GM18868 (cell line): Measurements from ENCODE around the gene FCER2.

Experiments used
- ATAC-seq: cut with Tn5 transposase; IDR thresholded peaks from one replicate; pipeline ENCODE4 v1.9.1; 2021; ENCODE audit warnings: mild to moderate bottlenecking, moderate library complexity; ENCODE audit not compliant: unreplicated experiment

FCER2 gene

DNA sequence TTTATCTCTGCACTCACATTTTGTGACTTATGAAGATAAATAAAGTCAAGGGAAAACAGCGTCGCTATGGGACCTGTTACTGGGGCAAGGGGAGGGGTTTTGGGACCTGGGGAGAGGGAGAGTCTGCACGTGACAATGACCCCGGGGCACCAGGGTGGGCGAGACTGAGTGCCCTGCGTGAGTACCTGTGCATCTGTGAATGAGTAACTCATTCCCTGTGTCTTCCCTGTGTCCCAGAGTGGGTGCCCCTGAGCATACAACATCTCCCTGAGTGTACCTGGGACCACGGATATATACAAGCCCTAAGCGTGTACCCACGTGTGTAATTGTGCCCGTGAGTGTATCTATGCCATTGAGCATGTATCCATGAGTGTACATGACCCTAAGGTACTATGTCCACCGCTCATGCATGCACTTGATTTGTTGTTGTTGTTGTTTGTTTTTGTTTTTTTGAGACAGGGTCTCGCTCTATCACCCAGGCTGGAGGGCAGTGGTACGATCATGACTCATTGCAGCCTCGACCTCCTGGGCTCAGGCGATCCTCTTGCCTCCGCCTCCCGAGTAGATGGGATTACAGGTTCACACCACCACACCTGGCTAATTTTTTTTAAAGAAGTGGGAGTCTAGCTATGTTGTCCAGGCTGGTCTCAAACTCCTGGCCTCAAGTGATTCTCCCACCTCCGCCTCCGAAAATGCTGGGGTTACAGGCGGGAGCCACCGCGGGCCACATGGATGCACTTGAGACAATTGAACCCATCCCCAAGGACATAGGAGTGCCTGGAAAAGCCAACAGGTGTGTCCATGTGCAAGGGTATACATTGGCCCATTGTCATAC lies 21.9 kb downstream of the FCER2 start:
- ATAC-seq = no peak

DNA sequence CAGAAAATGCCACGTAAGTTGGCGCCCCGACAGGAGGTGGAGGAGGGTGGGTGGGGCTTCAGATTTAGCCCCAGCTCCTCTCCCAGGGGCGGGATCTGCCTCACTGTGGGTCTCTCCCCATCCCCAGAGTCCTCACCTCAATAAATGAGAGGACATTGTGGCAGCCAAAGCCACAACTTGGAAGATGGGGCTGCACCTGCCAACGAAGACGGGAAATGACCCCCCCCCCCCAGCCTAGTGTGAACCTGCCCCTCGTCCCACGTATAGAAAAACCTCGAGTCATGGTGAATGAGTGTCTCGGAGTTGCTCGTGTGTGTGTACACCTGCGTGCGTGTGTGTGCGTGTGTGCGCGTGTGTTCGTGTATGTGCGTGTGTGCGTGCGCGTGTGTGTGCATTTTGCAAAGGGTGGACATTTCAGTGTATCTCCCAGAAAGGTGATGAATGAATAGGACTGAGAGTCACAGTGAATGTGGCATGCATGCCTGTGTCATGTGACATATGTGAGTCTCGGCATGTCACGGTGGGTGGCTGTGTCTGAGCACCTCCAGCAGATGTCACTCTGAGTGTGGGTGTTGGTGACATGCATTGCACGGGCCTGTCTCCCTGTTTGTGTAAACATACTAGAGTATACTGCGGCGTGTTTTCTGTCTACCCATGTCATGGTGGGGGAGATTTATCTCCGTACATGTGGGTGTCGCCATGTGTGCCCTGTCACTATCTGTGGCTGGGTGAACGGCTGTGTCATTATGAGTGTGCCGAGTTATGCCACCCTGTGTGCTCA lies 22.8 kb downstream of the FCER2 start:
- ATAC-seq = peak; percentile 38

DNA sequence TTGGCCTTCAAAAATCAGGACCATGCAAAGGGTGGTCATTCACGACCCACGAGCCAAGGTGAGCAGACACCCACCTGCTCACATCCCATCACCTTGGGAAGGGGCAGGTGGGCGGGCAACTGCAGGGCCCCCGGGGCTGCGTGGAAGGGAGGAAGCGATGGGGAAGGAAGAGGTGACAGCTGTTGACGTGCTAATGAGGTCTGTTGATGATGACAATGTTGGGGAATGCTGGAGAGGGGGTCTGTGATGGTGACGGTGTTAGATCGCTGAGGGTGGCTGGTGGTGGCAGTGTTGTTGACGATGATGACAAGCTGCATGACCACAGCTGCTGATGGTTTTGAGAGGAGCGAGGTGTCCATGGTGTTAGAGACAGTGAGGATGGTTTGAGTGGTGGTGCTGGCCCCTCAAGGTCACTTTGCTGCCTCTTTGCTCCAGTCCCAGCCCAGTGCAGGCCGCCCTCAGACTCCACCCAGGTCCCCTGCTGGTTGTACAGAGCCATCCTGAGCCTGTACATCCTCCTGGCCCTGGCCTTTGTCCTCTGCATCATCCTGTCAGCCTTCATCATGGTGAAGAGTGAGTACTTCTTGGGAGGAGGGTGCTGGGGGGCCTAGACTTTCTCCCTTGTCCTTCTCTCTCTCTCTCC lies 24.1 kb downstream of the FCER2 start:
- no peak for ATAC-seq

DNA sequence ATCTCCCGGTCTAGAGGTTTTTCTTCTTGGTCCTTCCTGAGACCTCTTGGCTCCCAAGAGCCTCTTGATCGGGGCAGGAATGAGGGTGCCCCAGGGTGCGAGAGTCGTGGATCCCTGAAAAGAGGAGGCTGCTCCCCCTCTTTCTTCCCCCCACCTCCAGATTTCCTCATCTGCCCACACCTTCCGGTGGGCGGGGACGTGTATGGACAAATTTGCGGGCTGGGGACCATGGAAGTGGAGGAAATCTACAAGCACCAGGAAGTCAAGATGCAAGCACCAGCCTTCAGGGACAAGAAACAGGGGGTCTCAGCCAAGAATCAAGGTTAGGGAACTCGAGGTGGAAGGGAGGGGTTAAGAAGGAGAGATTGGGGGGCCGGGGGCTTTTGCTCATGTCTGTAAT lies 25.1 kb downstream of the FCER2 start, which contains the start of gene MCEMP1:
Gene MCEMP1 (plus strand): TSS at position 237 of the 400 bp plus-strand sequence. CDS start 31 bp downstream, at position 268.
- no peak for ATAC-seq

DNA sequence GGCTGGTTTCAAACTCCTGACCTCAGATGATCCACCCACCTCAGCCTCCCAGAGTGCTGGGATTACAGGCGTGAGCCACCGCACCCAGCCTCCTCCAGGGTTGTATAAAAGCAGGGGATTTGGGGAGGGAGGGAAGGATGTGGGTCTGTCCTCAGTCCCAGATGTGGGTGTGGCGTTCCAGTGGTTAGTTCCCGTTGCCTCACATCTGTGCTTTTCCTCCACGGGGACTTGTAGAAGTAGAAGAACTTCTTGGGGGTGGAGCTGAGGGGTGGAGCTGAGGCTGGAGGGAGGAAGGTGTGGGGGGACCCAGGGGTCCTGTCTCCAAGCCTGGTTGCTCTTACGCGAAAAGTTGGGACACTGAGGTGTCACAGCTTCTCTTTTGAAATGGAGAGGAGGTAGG lies 25.6 kb downstream of the FCER2 start:
- ATAC-seq = no peak

DNA sequence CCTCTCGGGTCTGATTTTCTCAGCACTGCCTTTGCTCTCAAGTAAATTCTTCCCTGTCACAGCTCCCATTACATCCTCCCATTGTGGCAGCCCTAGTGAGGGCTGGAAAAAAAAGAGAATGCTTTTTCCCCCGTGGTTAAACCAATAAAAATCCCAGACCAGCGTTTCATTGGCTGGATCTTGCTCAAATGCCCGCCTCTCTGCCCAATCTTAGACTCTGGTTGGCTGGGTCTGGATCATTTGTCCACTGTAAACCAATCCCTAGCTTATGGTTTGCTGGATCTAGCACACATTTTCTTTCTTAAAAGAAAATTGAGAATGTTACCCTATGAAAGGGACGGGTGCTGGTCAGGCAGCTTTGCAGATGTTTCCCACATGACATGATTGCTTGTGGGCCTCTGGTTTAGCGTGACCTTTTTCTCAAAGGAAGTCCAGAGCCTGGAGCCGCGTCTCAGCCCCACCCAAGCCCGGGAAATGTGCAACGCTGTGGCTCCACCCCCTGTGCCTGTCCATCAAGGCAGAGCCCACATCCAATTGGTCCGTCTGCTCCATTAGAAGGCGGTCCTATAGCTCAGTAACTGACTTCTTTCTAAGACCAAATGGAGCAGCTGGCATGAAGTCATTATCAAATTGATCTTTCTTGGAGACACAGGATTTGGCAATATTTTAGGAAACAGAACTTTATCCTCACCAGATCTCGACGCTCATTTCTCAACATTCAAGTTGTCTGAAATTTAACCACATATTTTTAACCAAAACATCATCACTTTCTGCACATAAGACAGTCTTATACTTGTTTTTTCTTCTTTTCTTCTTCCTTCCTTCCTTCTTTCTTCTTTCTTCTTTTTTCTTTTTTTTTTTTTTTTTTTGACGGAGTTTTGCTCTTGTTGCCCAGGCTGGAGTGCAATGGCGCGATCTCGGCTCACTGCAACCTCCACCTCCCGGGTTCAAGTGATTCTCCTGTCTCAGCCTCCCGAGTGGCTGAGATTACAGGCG lies 27.6 kb downstream of the FCER2 start:
- ATAC-seq = no peak

DNA sequence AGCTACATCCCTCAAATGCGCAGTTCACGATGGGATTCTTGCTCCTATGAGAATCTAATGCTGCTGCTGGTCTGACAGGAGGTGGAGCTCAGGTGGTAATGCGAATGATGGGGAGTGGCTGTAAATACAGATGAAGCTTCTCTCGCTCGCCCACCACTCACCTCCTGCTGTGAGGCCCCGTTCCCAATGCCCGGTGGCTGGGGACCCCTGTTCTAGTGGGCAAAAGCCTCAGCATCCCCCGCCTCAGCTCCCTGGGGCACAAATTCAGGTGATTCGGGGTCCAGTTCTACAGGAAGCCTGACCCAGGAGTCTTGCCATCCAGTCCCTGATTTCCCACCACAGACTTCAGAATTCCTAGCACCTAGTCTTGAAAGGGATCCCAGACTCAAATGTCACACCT lies 29.4 kb downstream of the FCER2 start:
- ATAC-seq = no peak

DNA sequence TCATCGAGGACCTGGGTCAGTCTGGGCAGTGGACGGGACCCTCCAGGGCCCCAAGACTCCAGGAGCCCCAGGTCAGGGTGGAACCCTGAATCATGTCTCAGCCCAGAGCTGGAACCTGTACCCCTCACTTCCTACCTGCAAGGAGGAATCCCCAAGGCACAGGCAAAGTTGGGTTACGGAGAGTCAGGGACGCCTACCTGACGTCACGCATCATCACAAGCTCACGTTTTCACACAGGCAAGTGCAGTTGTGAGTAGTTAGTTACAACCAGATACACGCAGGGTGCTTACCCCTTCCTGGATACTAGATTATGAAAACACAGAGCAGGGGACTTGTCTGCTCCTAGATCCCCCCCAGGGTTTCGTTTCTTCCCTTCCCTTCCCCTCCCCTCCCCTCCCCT lies 31.1 kb downstream of the FCER2 start:
- ATAC-seq = no peak

DNA sequence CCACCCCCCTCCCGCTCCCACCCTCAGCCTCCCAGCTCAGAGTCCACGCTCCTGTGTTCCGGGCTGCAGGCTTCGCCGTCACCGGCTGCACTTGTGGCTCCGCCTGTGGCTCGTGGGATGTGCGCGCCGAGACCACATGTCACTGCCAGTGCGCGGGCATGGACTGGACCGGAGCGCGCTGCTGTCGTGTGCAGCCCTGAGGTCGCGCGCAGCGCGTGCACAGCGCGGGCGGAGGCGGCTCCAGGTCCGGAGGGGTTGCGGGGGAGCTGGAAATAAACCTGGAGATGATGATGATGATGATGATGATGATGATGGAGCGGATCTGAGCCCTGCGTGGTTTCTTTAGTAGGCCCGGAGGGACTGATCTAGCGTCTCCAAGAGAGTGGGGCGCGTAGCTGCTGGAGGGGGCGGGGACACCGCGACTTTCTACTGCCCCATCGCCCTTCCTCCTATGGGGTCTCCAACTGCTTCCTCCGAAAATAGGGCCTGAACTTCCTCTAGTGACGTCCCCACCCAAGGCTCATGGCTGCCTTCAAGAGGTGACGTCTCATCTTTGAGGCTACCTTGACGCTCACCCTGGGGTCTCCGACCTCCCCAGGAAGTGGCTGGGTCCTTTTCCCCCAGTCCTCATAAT lies 31.7 kb downstream of the FCER2 start:
- no peak for ATAC-seq

DNA sequence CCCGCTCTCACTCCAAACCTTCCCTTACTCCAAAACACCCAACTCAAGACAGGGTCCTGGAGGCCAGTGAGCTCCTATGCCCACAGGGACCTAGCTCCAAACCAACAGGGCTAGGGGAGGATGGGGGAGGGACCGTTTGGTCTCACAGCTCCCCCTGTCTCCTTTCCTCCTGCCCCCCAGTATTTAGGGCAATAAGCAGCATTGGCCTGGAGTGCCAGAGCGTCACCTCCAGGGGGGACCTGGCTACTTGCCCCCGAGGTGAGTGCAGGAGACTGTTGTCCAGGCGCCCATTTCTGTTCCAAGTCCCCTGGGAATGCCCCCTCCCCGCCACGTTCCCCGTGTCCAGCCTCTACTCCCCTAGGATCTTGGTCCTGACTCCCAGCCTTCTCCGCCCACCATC lies 32.3 kb downstream of the FCER2 start:
- ATAC-seq = no peak

DNA sequence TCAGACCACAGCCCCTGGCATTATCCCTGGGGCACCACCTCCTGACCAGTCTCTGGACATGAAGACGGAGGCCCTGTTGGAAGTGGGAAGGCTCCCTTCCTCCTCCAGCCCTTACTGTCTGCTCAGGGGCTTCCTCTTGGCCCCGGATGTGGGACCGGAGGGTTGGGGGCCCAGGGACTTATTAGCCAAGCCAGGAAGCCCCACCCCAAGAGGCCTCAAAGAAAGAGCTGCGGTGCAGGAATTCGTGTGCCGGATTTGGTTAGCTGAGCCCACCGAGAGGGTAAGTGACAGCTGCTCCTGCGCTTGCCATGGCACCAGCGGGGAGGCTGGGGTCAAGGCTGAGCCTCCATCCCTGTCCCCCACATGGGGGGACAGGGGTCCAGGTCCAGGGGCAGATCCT lies 33.1 kb downstream of the FCER2 start, which contains the start of gene RETN:
Gene RETN (plus strand): TSS at position 208 of the 400 bp plus-strand sequence. CDS start 278 bp downstream, outside the sequence.
- no peak for ATAC-seq

DNA sequence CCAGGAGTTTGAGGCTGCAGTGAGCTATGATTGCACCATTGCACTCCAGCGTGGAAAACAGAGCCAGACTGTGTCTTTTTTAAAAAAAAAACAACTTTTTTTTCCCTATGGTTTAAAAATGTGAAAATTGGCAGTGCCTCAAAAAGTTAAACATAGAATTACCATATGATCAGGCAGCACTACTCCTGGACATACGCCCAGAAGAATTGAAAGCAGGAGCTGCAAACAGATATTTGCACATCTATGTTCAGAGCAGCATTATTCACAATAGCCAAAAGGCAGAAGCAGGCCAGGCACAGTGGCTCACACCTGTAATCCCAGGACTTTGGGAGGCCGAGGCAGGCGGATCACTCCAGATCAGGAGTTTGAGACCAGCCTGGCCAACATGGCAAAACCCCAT lies 36.9 kb downstream of the FCER2 start:
- no peak for ATAC-seq

DNA sequence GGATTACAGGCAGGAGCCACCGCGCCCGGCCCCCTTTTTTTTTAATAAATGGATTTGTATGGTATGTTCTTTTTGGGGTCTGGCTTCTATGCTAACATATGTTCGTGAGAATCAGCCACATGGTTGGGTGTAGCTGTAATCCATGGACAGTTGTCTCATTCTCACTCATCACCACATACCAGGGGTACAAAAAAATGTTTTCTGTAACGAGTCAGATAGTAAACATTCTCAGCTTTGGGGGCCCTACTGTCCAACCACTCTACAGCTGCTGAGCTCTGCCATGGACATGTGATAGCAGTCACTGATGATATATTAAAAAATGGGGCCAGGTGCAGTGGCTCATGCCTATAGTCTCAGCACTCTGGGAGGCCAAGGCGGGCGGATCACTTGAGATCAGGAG lies 38.2 kb downstream of the FCER2 start:
- no peak for ATAC-seq

DNA sequence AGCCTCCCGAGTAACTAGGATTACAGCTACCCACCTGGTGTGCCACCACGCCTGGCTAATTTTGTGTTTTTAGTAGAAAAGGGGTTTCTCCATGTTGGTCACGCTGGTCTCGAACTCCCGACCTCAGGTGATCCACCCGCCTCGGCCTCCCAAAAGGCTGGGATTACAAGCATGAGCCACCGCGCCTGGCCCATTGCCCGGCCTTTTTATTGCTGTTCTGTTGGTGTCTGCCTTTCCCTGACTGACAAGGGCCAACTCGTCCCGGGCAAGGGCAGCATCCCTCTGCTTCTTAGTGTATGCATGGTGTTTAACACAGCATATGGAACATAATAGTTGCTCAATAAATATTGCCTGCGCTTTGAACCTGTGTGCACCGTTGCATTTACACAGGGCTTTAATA lies 39.3 kb downstream of the FCER2 start:
- ATAC-seq = no peak

DNA sequence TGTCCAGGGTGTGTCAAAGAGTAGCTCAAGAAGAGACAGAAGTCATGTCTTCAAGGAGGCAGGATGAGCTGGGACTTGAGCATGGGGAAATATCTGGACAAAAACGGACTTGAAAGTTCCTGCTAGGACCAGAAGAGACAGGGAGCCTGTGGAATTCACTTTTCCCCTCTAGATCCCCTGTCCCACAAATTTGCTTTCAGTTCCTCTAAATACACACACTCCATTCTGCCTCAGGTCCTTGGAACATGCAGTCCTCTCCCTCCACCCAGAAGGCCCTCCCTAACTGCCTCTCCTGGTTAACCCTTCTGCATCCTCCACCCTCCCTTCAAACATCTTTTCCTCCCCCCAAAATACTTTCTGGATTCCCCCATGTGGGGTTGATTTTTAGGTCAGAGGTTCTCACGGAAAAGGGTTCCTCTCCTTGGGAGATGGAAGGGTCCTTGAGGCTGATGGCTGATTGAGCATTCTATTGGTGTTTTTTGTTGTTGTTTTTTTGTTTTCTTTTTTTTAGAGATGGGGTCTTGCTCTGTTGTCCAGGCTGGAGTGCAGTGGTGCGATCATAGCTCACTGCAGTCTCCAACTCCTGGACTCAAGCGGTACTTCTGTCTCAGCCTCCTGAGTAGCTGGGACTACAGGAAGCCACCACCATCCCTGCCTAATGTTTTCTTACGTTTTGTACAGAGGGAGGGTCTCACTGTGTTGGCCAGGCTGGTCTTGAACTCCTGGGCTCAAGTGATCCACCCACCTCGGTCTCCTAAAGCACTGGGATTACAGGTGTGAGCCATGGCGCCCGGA lies 40.0 kb downstream of the FCER2 start:
- no peak for ATAC-seq

DNA sequence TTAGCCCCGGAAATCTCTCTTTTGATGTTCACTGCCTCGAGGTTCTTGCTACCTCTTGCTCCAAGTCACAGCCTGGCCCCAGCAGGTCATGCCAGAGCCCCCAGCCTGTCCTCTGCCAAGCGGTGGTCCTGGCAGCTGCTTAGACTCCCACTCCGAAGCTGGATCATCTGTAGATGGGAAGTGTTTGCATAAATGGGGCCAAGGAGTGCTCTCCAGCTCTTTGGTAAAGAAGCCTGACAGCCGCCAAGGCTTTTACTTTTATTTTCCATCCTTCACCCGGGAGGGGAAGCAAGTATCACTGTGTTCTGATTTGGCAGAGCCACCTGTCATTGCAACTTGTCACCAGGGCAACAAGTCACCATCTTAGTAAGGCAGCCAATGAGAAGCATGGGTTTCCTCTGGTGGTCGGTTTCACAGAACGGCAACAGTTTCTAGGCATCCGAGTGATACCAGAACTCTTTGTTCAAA lies 43.7 kb downstream of the FCER2 start:
- ATAC-seq = peak; percentile 61

DNA sequence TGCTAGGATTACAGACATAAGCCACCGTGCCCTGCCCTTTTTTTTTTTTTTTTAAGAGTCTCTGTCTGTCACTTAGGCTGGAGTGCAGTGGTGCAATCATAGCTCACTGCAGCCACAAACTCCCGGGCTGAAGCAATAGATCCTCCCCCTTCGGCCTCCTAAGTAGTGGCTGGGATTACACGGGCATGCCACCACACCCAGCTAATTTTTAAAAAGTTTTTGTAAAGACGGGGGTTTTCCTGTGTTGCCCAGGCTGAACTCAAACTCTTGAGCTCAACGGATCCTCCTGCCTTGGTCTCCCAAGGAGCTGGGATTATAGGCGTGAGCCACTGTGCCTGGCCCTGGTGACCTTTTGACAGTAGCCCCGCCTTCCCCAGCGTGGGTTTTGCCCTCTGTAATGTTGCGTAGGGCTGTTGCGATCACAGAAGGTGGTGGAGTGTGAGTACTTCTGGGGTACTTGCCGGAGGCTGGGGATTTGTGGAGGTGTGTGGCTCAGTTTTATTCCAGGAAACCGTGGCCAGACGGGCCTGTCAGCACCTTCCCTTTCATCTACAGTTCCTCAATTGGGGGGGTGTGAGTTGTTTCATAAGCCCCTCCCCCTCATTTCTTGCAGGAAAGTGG lies 44.7 kb downstream of the FCER2 start:
- no peak for ATAC-seq

DNA sequence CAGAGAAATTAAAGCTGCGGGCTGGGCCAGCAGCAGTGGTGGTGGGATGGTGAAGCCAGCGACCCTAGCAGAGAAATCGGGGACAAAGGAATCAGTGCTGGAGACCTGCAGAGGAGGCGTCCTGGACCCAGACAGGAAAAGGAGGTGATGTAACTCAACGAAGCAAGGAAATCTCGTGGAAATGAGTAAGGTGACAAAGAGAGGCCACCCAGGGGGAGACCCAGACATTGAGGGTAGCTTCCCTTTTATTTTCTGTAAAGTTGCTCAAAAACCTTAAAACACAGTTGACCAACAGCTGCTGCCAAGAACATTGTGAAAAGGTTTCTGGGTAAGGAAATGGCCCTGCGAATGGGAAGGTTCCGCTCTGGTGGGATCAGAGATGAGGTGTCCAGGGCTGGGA lies 46.4 kb downstream of the FCER2 start:
- ATAC-seq = no peak
